Esophagus muscularis mucosa (tissue), 4 donors: ENCODE results near the gene STIMATE. TPM values are rescaled to one million over a fixed set of nuclear protein-coding genes. Genes with fewer than 3 reads are reported as not detected.

Experiments used
- DNase-seq: peaks from one replicate; pipeline ENCODE4 v3.0.0-alpha.2; 2017; ENCODE audit errors: extremely low spot score
- H3K27ac ChIP-seq, 4 donors: fragments of 200-600 bp; sonication (generic); replicated peaks in 1 of 4; 1 replicate in 3 of 4; 2 replicates in 1 of 4; pipeline ENCODE4 v1.5.1; 2016 to 2019; ENCODE audit warnings: mild to moderate bottlenecking in 1 of 4
- H3K27me3 ChIP-seq, 4 donors: fragments of 200-600 bp; sonication (generic); one replicate each; pipeline versions ENCODE4 v1.5.1 to v1.6.0; 2016 to 2019
- H3K36me3 ChIP-seq, 4 donors: fragments of 200-600 bp; sonication (generic); one replicate each; pipeline ENCODE4 v1.5.1; 2016 to 2019
- H3K4me1 ChIP-seq, 4 donors: fragments of 200-600 bp; sonication (generic); one replicate each; pipeline ENCODE4 v1.5.1; 2016 to 2019
- H3K4me3 ChIP-seq, 4 donors: fragments of 200-600 bp; sonication (generic); 1 replicate in 2 of 4; 2 replicates in 2 of 4; pipeline ENCODE4 v1.5.1; 2016 to 2019; ENCODE audit warnings: mild to moderate bottlenecking in 4 of 4, moderate library complexity in 1 of 4
- H3K9me3 ChIP-seq, 4 donors: fragments of 200-600 bp; sonication (generic); 1 replicate in 3 of 4; 2 replicates in 1 of 4; pipeline ENCODE4 v1.5.1; 2016 to 2019
- CTCF ChIP-seq, 3 experiments: fragments of 200-600 bp in 2 of 3; fragments of 450-650 bp in 1 of 3; sonication (generic) in 2 of 3; IDR thresholded peaks; one replicate each; pipeline ENCODE4 v1.5.1; 2017 to 2019; ENCODE audit warnings: antibody characterized with exemption in 3 of 3, mild to moderate bottlenecking in 2 of 3, moderate library complexity in 1 of 3
- EP300 ChIP-seq: sonication (generic); formaldehyde crosslinking; IDR thresholded peaks from one replicate; pipeline ENCODE4 v1.6.1; 2017; ENCODE audit warnings: antibody characterized with exemption
- POLR2A ChIP-seq: fragments of 450-650 bp; IDR thresholded peaks from one replicate; pipeline ENCODE4 v1.6.1; 2017; ENCODE audit warnings: antibody characterized with exemption, moderate library complexity, mild to moderate bottlenecking, low read depth
- POLR2AphosphoS5 ChIP-seq, 2 donors: sonication (generic); formaldehyde crosslinking; IDR thresholded peaks; one replicate each; pipeline ENCODE4 v1.6.1; 2017; ENCODE audit warnings: antibody characterized with exemption in 2 of 2
- WGBS: methylation state at CpG from one replicate; pipeline ENCODE4 v1.1.5; 2018; 5-methylcytosine and 5-hydroxymethylcytosine counted together
- intact Hi-C: fragments of 100-400 bp; cut with DNase I; formaldehyde crosslinking; loops from one replicate; pipeline ENCODE4 v1.15.1; 2023
- small RNA-seq, 3 donors: library from RNA; depleted of rRNA; stranded (forward); fragments of <200 nt; gene quantifications; one replicate each; pipeline ENCODE3, GENCODE V24; 2016
- total RNA-seq, 4 donors: library from RNA; depleted of rRNA; stranded (reverse); fragments of >200 nt; gene quantifications; one replicate each; pipeline versions ENCODE4 v1.1.0 to v1.2.1, GENCODE V29; 2016

The STIMATE gene
- total RNA-seq, 4 donors from 2014 or later, result 10.4 to 23.6 (median 14.7) TPM

- Histone ChIP-seq H3K4me3 (no peak overlapping the region), H3K36me3 (no peaks in the 10 kb centered on the region), H3K27ac (no peak overlapping the region), H3K27me3 (peaks cover 0 to under 1% (median 0%) of the 10 kb centered on the region in 4 donors), H3K4me1 (no peaks in the 10 kb centered on the region), H3K9me3 (no peaks in the 10 kb centered on the region)
- no peak for DNase-seq
- TF ChIP-seq EP300 (no peak), CTCF (IDR thresholded peaks at IDR 0.05) (no peak), POLR2A (no peak), POLR2AphosphoS5 (IDR thresholded peaks at IDR 0.05) (no peak)
- intact Hi-C loops, result no loop called here
- 71% methylated on average over 17 of the region's 17 CpGs for WGBS
Measured at GRCh38 chr3:52787672-52788625, 109.4 kb downstream of the STIMATE start.

GRCh38 chr3:52787246-52787645, 110.1 kb downstream of the STIMATE start:
- no peaks in the 10 kb centered on the region for H3K4me1 ChIP-seq
- intact Hi-C loops, result no loop called here
- TF ChIP-seq POLR2AphosphoS5 (IDR thresholded peaks at IDR 0.05), result no peak
- TF ChIP-seq CTCF (IDR thresholded peaks at IDR 0.05), result no peak
- no peak for TF ChIP-seq POLR2A
- TF ChIP-seq EP300, result no peak
- no peak overlapping the region for H3K27ac ChIP-seq
- no peak for DNase-seq
- H3K4me3 ChIP-seq, result no peak overlapping the region
- WGBS, result 90% methylated on average over 10 of the region's 11 CpGs
- no peaks in the 10 kb centered on the region for H3K36me3 ChIP-seq
- H3K27me3 ChIP-seq, result peaks cover 0 to 5% (median 0%) of the 10 kb centered on the region in 4 donors
- H3K9me3 ChIP-seq, result no peaks in the 10 kb centered on the region

Small RNA genes within 50 kb of the gene (small RNA-seq; reads per million reads assigned to genes)
- 0 reads per million in 3 donors for gene MIR8064
- 0 reads per million in 3 donors for gene MUSTN1

Other genes with a start within 250 kb of the STIMATE start
- gene PBRM1, start 211.6 kb downstream of the STIMATE start, total RNA-seq, result 10 to 100 TPM; 79.4 to 99.3 (median 82.8) TPM
- 10 to 100 TPM; 28.4 to 71.1 (median 29.3) TPM for gene GNL3, start 211.5 kb downstream of the STIMATE start, total RNA-seq
- gene GLT8D1, start 191.8 kb downstream of the STIMATE start, total RNA-seq, result 10 to 100 TPM; 31.6 to 40.3 (median 35.7) TPM
- gene SPCS1, start 191.4 kb downstream of the STIMATE start, total RNA-seq, result 10 to 100 TPM; 67.3 to 95.3 (median 88.7) TPM
- gene NEK4, start 126.6 kb downstream of the STIMATE start, total RNA-seq, result 10 to 100 TPM; 19.1 to 29.2 (median 23.6) TPM
- not detected for gene ITIH1, start 119.9 kb downstream of the STIMATE start, total RNA-seq
- 1 to 10 TPM in 2 of 4 donors, under 1 TPM in 2; 0.83 to 3.2 (median 1.5) TPM for gene ITIH3, start 102.8 kb downstream of the STIMATE start, total RNA-seq
- gene ITIH4, start 66.9 kb downstream of the STIMATE start, total RNA-seq, result 1 to 10 TPM; 2.0 to 4.6 (median 2.8) TPM
- gene MUSTN1, start 62.5 kb downstream of the STIMATE start, total RNA-seq, result 10 to 100 TPM in 3 of 4 donors, 1 to 10 TPM in 1; 6.6 to 17.7 (median 12.5) TPM
- 10 to 100 TPM; 15.4 to 27.6 (median 21.4) TPM for gene SFMBT1, start 148.5 kb upstream of the STIMATE start, total RNA-seq
- gene RFT1, start 232.9 kb upstream of the STIMATE start, total RNA-seq, result 10 to 100 TPM in 1 of 4 donors, 1 to 10 TPM in 3; 6.8 to 10.3 (median 9.0) TPM